K562 (cell line): ENCODE data around the gene EIF5A2.

Experiments
- BCOR ChIP-seq: fragments of 450-650 bp; IDR thresholded peaks from 2 replicates; pipeline ENCODE4 v1.6.1; 2016
- ERF ChIP-seq: fragments of 450-650 bp; formaldehyde crosslinking; IDR thresholded peaks from 2 replicates; pipeline ENCODE4 v1.4.0; 2020; ENCODE audit warnings: mild to moderate bottlenecking, mixed read lengths
- FOXA1 ChIP-seq: fragments of 450-650 bp; IDR thresholded peaks from 2 replicates; pipeline ENCODE4 v1.6.1; 2016; ENCODE audit warnings: mild to moderate bottlenecking, borderline replicate concordance
- FOXJ3 ChIP-seq: sonication (generic); formaldehyde crosslinking; IDR thresholded peaks from 2 replicates; pipeline ENCODE4 v1.4.0; 2020; ENCODE audit warnings: mild to moderate bottlenecking, missing genetic modification reagents
- MAZ ChIP-seq, 2 experiments: fragments of 450-650 bp in 1 of 2; sonication (generic) in 1 of 2; formaldehyde crosslinking; IDR thresholded peaks in 1 of 2; conservative IDR thresholded peaks in 1 of 2; 2 replicates each; pipeline versions ENCODE4 v1.4.0 to v1.5.0; 2020; ENCODE audit warnings: mild to moderate bottlenecking in 1 of 2, missing genetic modification reagents in 1 of 2
- MYC ChIP-seq, 2 experiments: fragments of 250-450 bp in 1 of 2; sonication (Bioruptor Pico) in 1 of 2; IDR thresholded peaks; 2 replicates each; pipeline versions ENCODE4 v1.5.1 to v1.6.1; 2012 to 2021; ENCODE audit warnings: low read depth in 2 of 2, borderline replicate concordance in 1 of 2, improper control_type of control experiment in 1 of 2, low read length in 1 of 2, mild to moderate bottlenecking in 1 of 2, moderate library complexity in 1 of 2
- POLR2A ChIP-seq: fragments of 450-650 bp; conservative IDR thresholded peaks from 2 replicates; pipeline ENCODE4 v1.6.1; 2016
- RCOR1 ChIP-seq, 2 experiments: IDR thresholded peaks; 2 replicates each; pipeline ENCODE4 v1.6.1; 2012; ENCODE audit warnings: low read depth in 2 of 2, low read length in 2 of 2, borderline replicate concordance in 1 of 2, improper control_type of control experiment in 1 of 2
- YY1 ChIP-seq, 3 experiments: IDR thresholded peaks; 2 replicates each; pipeline ENCODE4 v1.6.1; 2011; ENCODE audit warnings: low read length in 2 of 3, mild to moderate bottlenecking in 2 of 3, moderate library complexity in 2 of 3, borderline replicate concordance in 1 of 3, control low read depth in 1 of 3, low read depth in 1 of 3; ENCODE audit not compliant: insufficient read depth in 3 of 3, insufficient replicate concordance in 2 of 3, control insufficient read depth in 1 of 3, insufficient read length in 1 of 3; ENCODE audit errors: extremely low read depth in 1 of 3
- ZKSCAN8 ChIP-seq: fragments of 200-800 bp; sonication (Bioruptor generic); IDR thresholded peaks from 2 replicates; pipeline ENCODE4 v1.6.1; 2016; ENCODE audit warnings: missing genetic modification characterization, missing compliant biosample characterization
- ZNF175 ChIP-seq: fragments of 200-800 bp; sonication (Bioruptor generic); IDR thresholded peaks from 2 replicates; pipeline ENCODE4 v1.6.1; 2016; ENCODE audit warnings: low read depth, mild to moderate bottlenecking, missing genetic modification characterization, missing compliant biosample characterization
- TF ChIP-seq, protein P1 (sequence below), 3 experiments: IDR thresholded peaks in 2 of 3; conservative IDR thresholded peaks in 1 of 3; 2 replicates each; pipeline ENCODE4 v1.5.1; 2011 to 2012; ENCODE audit warnings: low read length in 3 of 3, mild to moderate bottlenecking in 3 of 3, control low read depth in 2 of 3, improper control_type of control experiment in 1 of 3, inconsistent platforms in 1 of 3, low read depth in 1 of 3, mixed read lengths in 1 of 3, moderate library complexity in 1 of 3; ENCODE audit not compliant: insufficient read depth in 2 of 3
- TF ChIP-seq, protein P2 (sequence below), 2 experiments: fragments of 200-800 bp in 1 of 2; sonication (Bioruptor generic) in 1 of 2; sonication (generic) in 1 of 2; formaldehyde crosslinking in 1 of 2; IDR thresholded peaks in 1 of 2; conservative IDR thresholded peaks in 1 of 2; 2 replicates each; pipeline versions ENCODE4 v1.5.0 to v1.6.1; 2016 to 2020; ENCODE audit warnings: missing compliant biosample characterization in 1 of 2, missing genetic modification characterization in 1 of 2, missing genetic modification reagents in 1 of 2

DNA sequence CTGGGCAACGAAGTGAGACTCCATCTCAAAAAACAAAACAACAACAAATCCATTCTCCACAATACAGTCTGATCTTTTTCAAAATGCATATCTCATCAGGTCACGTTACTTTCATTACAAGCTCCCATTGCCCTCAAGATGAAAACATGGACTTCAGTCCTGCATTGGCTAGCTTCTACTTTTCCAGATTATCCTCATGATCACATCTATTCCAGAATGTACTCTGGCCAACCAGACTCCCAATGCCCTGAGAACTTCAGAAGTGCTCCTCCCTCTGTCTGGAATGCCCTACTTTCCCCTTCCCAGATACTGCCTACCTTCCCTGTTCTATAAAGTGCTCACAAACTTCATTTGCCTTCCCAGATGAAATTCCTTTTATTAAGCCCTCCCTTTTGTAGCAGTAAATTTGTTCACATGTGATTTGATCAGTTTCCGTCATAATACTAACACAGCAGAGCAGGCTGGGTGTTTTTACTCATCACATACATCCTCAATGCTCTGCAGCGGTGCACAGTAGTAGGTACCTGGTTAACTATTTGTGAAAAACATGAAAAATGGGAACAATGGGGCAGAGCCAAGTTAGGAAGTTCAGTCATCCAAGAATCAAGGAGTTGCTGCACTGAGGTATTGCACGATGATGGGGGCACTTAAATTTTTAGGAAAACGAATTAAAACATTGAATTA is 43.8 kb downstream of the EIF5A2 start:
- no peak for TF ChIP-seq RCOR1 (IDR thresholded peaks at IDR 0.05; ENCODE audit: borderline replicate concordance in 1 of 2, low read depth in 2 of 2, low read length in 2 of 2)
- no peak for TF ChIP-seq BCOR
- TF ChIP-seq, protein P1, sequence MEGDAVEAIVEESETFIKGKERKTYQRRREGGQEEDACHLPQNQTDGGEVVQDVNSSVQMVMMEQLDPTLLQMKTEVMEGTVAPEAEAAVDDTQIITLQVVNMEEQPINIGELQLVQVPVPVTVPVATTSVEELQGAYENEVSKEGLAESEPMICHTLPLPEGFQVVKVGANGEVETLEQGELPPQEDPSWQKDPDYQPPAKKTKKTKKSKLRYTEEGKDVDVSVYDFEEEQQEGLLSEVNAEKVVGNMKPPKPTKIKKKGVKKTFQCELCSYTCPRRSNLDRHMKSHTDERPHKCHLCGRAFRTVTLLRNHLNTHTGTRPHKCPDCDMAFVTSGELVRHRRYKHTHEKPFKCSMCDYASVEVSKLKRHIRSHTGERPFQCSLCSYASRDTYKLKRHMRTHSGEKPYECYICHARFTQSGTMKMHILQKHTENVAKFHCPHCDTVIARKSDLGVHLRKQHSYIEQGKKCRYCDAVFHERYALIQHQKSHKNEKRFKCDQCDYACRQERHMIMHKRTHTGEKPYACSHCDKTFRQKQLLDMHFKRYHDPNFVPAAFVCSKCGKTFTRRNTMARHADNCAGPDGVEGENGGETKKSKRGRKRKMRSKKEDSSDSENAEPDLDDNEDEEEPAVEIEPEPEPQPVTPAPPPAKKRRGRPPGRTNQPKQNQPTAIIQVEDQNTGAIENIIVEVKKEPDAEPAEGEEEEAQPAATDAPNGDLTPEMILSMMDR (IDR thresholded peaks at IDR 0.05 in 2 of 3, conservative IDR thresholded peaks at IDR 0.05 in 1 of 3; ENCODE audit: insufficient read depth in 2 of 3, low read depth in 1 of 3, low read length in 3 of 3) = no peak
- TF ChIP-seq ZKSCAN8 (CRISPR knock-in tag) = no peak
- TF ChIP-seq, protein P2, sequence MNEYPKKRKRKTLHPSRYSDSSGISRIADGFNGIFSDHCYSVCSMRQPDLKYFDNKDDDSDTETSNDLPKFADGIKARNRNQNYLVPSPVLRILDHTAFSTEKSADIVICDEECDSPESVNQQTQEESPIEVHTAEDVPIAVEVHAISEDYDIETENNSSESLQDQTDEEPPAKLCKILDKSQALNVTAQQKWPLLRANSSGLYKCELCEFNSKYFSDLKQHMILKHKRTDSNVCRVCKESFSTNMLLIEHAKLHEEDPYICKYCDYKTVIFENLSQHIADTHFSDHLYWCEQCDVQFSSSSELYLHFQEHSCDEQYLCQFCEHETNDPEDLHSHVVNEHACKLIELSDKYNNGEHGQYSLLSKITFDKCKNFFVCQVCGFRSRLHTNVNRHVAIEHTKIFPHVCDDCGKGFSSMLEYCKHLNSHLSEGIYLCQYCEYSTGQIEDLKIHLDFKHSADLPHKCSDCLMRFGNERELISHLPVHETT (CRISPR knock-in tag; conservative IDR thresholded peaks at IDR 0.05 in 1 of 2, IDR thresholded peaks at IDR 0.05 in 1 of 2) = no peak
- no peak for TF ChIP-seq YY1 (IDR thresholded peaks at IDR 0.05; ENCODE audit: borderline replicate concordance in 1 of 3, control insufficient read depth in 1 of 3, extremely low read depth in 1 of 3, insufficient read depth in 3 of 3, insufficient read length in 1 of 3, insufficient replicate concordance in 2 of 3, low read depth in 1 of 3, low read length in 2 of 3)
- TF ChIP-seq POLR2A = no peak
- TF ChIP-seq MYC (IDR thresholded peaks at IDR 0.05; ENCODE audit: low read depth, low read length) = no peak
- no peak for TF ChIP-seq MYC (CRISPR knock-in tag; IDR thresholded peaks at IDR 0.05; ENCODE audit: borderline replicate concordance, low read depth)
- no peak for TF ChIP-seq ZNF175 (CRISPR knock-in tag)
- no peak for TF ChIP-seq FOXJ3 (CRISPR knock-in tag)
- TF ChIP-seq MAZ (CRISPR knock-in tag; conservative IDR thresholded peaks at IDR 0.05 in 1 of 2, IDR thresholded peaks at IDR 0.05 in 1 of 2) = no peak
- TF ChIP-seq ERF = no peak
- no peak for TF ChIP-seq FOXA1
